HT-29 (cell line): Measurements from ENCODE around the gene SRRM3. TPM values are rescaled to one million over a fixed set of nuclear protein-coding genes. Genes with fewer than 3 reads are reported as not detected.

ENCODE experiments used
- total RNA-seq: library from RNA; depleted of rRNA; stranded (reverse); fragments of >200 nt; shearing (Covaris generic); gene quantifications from 2 replicates; pipeline ENCODE4 v1.2.3, GENCODE V29; 2014; rRNA removed

SRRM3 gene
- total RNA-seq, 1 experiment from 2014 or later, result 0.05 TPM

Other genes starting within 250 kb of the SRRM3 start
- gene TMEM120A, start 207.3 kb upstream of the SRRM3 start, total RNA-seq, result 29.3 and 32.8 TPM in 2 replicates
- gene STYXL1, start 153.9 kb upstream of the SRRM3 start, total RNA-seq, result 38.3 and 44.2 TPM in 2 replicates
- gene MDH2, start 153.8 kb upstream of the SRRM3 start, total RNA-seq, result 188 and 199 TPM in 2 replicates
- 116 and 134 TPM in 2 replicates for gene HSPB1, start 100.8 kb downstream of the SRRM3 start, total RNA-seq
- gene YWHAG, start 157.1 kb downstream of the SRRM3 start, total RNA-seq, result 83.2 and 84.6 TPM in 2 replicates
- 2.2 and 2.9 TPM in 2 replicates for gene SSC4D, start 207.8 kb downstream of the SRRM3 start, total RNA-seq
- 12.7 and 16.4 TPM in 2 replicates for gene ZP3, start 223.1 kb downstream of the SRRM3 start, total RNA-seq